Progenitor cell of endocrine pancreas (in vitro differentiated cells): ENCODE results near the gene ASAP2. TPM values are rescaled to one million over a fixed set of nuclear protein-coding genes. Genes with fewer than 3 reads are reported as not detected.

Source experiments
- DNase-seq: peaks from one replicate; pipeline ENCODE4 v3.0.0; 2021; ENCODE audit warnings: low spot score; ENCODE audit not compliant: unreplicated experiment
- H3K27ac Mint-ChIP-seq: 2 replicates; pipeline ENCODE4 v1.8.0; 2021; ENCODE audit warnings: mild to moderate bottlenecking, moderate library complexity, mixed read lengths
- H3K27me3 Mint-ChIP-seq: 2 replicates; pipeline ENCODE4 v1.8.0; 2021; ENCODE audit warnings: mixed read lengths
- H3K36me3 Mint-ChIP-seq: 2 replicates; pipeline ENCODE4 v1.8.0; 2022; ENCODE audit warnings: mixed read lengths; ENCODE audit not compliant: insufficient read depth
- H3K4me1 Mint-ChIP-seq: 2 replicates; pipeline ENCODE4 v1.8.0; 2021; ENCODE audit warnings: low read depth, mixed read lengths
- H3K4me3 Mint-ChIP-seq: 2 replicates; pipeline ENCODE4 v1.8.0; 2021; ENCODE audit warnings: low read depth, mild to moderate bottlenecking, moderate library complexity, mixed read lengths
- H3K9me3 Mint-ChIP-seq: 2 replicates; pipeline ENCODE4 v1.8.0; 2021; ENCODE audit warnings: low read depth, mixed read lengths
- CTCF ChIP-seq: fragments of 200-600 bp; sonication (generic); IDR thresholded peaks from one replicate; pipeline ENCODE4 v1.5.0; 2021; ENCODE audit warnings: antibody characterized with exemption, mild to moderate bottlenecking; ENCODE audit not compliant: unreplicated experiment
- total RNA-seq: library from RNA; stranded (reverse); gene quantifications from 2 replicates; pipeline ENCODE4 v1.2.1, GENCODE V29; 2021

The ASAP2 gene
- total RNA-seq, 1 donor from 2014 or later = 65.4 TPM

- no peak for TF ChIP-seq CTCF
- H3K4me3 Mint-ChIP-seq = no peak overlapping the region
- no peaks in the 10 kb centered on the region for H3K9me3 Mint-ChIP-seq
- peaks cover 18% of the 10 kb centered on the region for H3K4me1 Mint-ChIP-seq
- no peak for DNase-seq
- H3K27ac Mint-ChIP-seq = no peak overlapping the region
- no peaks in the 10 kb centered on the region for H3K27me3 Mint-ChIP-seq
- peaks cover 5% of the 10 kb centered on the region for H3K36me3 Mint-ChIP-seq
Observed at GRCh38 chr2:9288233-9288632, 81.6 kb downstream of the ASAP2 start.

GRCh38 chr2:9288681-9289338 is 82.2 kb downstream of the ASAP2 start:
- Mint-ChIP-seq H3K9me3 (no peaks in the 10 kb centered on the region), H3K4me3 (no peak overlapping the region), H3K4me1 (peaks cover 20% of the 10 kb centered on the region), H3K36me3 (peaks cover 3% of the 10 kb centered on the region), H3K27ac (no peak overlapping the region), H3K27me3 (no peaks in the 10 kb centered on the region)
- TF ChIP-seq CTCF = no peak
- DNase-seq = no peak

- Mint-ChIP-seq H3K27me3 (no peaks in the 10 kb centered on the region), H3K27ac (peak overlapping the region; percentile 7), H3K4me3 (no peak overlapping the region), H3K36me3 (no peaks in the 10 kb centered on the region), H3K4me1 (peaks cover 27% of the 10 kb centered on the region), H3K9me3 (no peaks in the 10 kb centered on the region)
- DNase-seq = no peak
- TF ChIP-seq CTCF = no peak
Observed at GRCh38 chr2:9291331-9291730, 84.7 kb downstream of the ASAP2 start.

DNA sequence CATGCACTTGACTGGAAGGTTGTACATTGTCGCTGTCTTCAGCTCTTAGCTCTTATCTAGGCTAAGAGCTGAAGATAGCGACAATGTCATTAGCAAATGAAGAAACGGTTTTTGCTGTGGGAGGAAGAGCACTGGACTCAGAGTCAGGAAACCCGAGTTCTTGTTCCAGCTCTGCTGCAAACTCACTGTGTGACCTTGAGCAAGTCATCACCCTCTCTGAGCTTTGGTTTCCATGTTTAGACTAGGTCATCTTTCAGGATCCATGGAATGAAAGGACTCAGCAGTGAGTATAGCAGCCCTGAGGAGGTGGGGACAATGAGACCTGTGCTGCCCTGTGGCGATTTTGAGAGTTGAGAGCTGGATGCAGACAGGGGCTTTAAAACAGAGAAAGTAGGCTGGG is 85.3 kb downstream of the ASAP2 start:
- no peaks in the 10 kb centered on the region for H3K36me3 Mint-ChIP-seq
- H3K4me3 Mint-ChIP-seq = no peak overlapping the region
- no peaks in the 10 kb centered on the region for H3K9me3 Mint-ChIP-seq
- no peaks in the 10 kb centered on the region for H3K27me3 Mint-ChIP-seq
- no peak for DNase-seq
- no peak for TF ChIP-seq CTCF
- peaks cover 27% of the 10 kb centered on the region for H3K4me1 Mint-ChIP-seq
- H3K27ac Mint-ChIP-seq = peak overlapping the region; percentile 7

DNA sequence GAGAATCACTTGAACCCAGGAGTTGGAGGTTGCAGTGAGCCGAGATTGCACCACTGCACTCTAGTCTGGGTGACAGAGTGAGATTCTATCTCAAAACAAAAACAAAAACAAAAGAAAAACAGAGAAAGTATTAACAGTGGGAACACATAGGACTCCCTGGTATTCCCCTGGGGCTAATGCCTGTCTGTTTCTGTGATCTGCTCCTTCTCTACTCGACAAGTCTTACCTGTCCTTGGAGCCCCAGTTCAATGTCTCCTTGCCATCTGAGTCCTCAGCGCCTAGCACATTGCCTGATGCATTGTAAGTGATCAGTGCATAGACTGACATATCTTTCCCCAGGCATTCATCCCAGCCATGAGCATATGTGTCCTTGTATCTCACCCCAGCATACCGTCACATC is 85.8 kb downstream of the ASAP2 start:
- no peak overlapping the region for H3K4me3 Mint-ChIP-seq
- no peaks in the 10 kb centered on the region for H3K36me3 Mint-ChIP-seq
- TF ChIP-seq CTCF = no peak
- H3K9me3 Mint-ChIP-seq = no peaks in the 10 kb centered on the region
- no peak for DNase-seq
- H3K27ac Mint-ChIP-seq = no peak overlapping the region
- no peaks in the 10 kb centered on the region for H3K27me3 Mint-ChIP-seq
- H3K4me1 Mint-ChIP-seq = peaks cover 26% of the 10 kb centered on the region
